H1 (cell line): Measurements from ENCODE around the gene TRIM10. TPM values are rescaled to one million over a fixed set of nuclear protein-coding genes. Genes with fewer than 3 reads are reported as not detected.

Source experiments
- ASH2L ChIP-seq: fragments of 200-600, 300-600 bp; sonication (generic); IDR thresholded peaks from one replicate; pipeline ENCODE4 v1.7.1; 2017; ENCODE audit warnings: low read length
- ATF2 ChIP-seq: IDR thresholded peaks from 2 replicates; pipeline ENCODE4 v1.6.1; 2012; ENCODE audit warnings: low read length, inconsistent platforms
- CREB1 ChIP-seq: IDR thresholded peaks from 2 replicates; pipeline ENCODE4 v1.6.1; 2012; ENCODE audit warnings: inconsistent platforms
- E2F6 ChIP-seq: IDR thresholded peaks from 2 replicates; pipeline ENCODE4 v1.6.1; 2012; ENCODE audit warnings: inconsistent platforms
- EZH2 ChIP-seq: fragments of 200-600 bp; sonication (generic); IDR thresholded peaks from 2 replicates; pipeline ENCODE4 v1.7.1; 2012; ENCODE audit warnings: low read depth, mild to moderate bottlenecking, moderate library complexity, low read length, inconsistent platforms; ENCODE audit not compliant: severe bottlenecking
- GTF2F1 ChIP-seq: IDR thresholded peaks from 2 replicates; pipeline ENCODE4 v1.6.1; 2012; ENCODE audit warnings: low read depth, low read length, improper control_type of control experiment, borderline replicate concordance
- JUND ChIP-seq: IDR thresholded peaks from 2 replicates; pipeline ENCODE4 v1.6.1; 2011; ENCODE audit warnings: mild to moderate bottlenecking, improper control_type of control experiment, low read length
- MAFK ChIP-seq: IDR thresholded peaks from 2 replicates; pipeline ENCODE4 v1.6.1; 2012; ENCODE audit warnings: low read depth, mild to moderate bottlenecking, improper control_type of control experiment, low read length
- MAX ChIP-seq: IDR thresholded peaks from 2 replicates; pipeline ENCODE4 v1.6.1; 2012; ENCODE audit warnings: inconsistent platforms
- NANOG ChIP-seq: IDR thresholded peaks from 2 replicates; pipeline ENCODE4 v1.6.1; 2011; ENCODE audit warnings: low read length, low read depth, mild to moderate bottlenecking, inconsistent platforms; ENCODE audit not compliant: insufficient read depth, poor library complexity, severe bottlenecking
- NRF1 ChIP-seq: IDR thresholded peaks from 2 replicates; pipeline ENCODE4 v1.6.1; 2011; ENCODE audit warnings: mild to moderate bottlenecking, low read depth, low read length, improper control_type of control experiment
- POLR2A ChIP-seq, 2 experiments: IDR thresholded peaks; 1 replicate in 1 of 2; 2 replicates in 1 of 2; pipeline ENCODE4 v1.6.1; 2011; ENCODE audit warnings: low read depth in 2 of 2, low read length in 2 of 2, mild to moderate bottlenecking in 2 of 2; ENCODE audit errors: control extremely low read depth in 1 of 2
- POLR2AphosphoS5 ChIP-seq: IDR thresholded peaks from 2 replicates; pipeline ENCODE4 v1.6.1; 2011; ENCODE audit warnings: low read depth, low read length
- RAD21 ChIP-seq, 2 experiments: IDR thresholded peaks in 1 of 2; conservative IDR thresholded peaks in 1 of 2; 2 replicates each; pipeline ENCODE4 v1.6.1; 2011; ENCODE audit warnings: low read depth in 2 of 2, low read length in 2 of 2, improper control_type of control experiment in 1 of 2, inconsistent platforms in 1 of 2, mild to moderate bottlenecking in 1 of 2, moderate library complexity in 1 of 2
- RBBP5 ChIP-seq: IDR thresholded peaks from 2 replicates; pipeline ENCODE4 v1.7.1; 2012; ENCODE audit warnings: low read depth, mild to moderate bottlenecking, inconsistent platforms, low read length, moderate library complexity, borderline replicate concordance
- SIN3A ChIP-seq, 2 experiments: IDR thresholded peaks in 1 of 2; conservative IDR thresholded peaks in 1 of 2; 2 replicates each; pipeline ENCODE4 v1.6.1; 2011 to 2012; ENCODE audit warnings: low read length in 2 of 2, improper control_type of control experiment in 1 of 2, low read depth in 1 of 2, mild to moderate bottlenecking in 1 of 2
- SIRT6 ChIP-seq: IDR thresholded peaks from one replicate; pipeline ENCODE4 v1.7.1; 2012; ENCODE audit warnings: low read length, inconsistent platforms
- SP1 ChIP-seq: IDR thresholded peaks from 2 replicates; pipeline ENCODE4 v1.6.1; 2011; ENCODE audit warnings: low read depth, low read length
- USF2 ChIP-seq: IDR thresholded peaks from 2 replicates; pipeline ENCODE4 v1.6.1; 2011; ENCODE audit warnings: low read length, improper control_type of control experiment
- polyA plus RNA-seq, 7 experiments: library from polyadenylated mRNA; depleted of rRNA in 3 of 7; stranded (reverse) in 5 of 7; unstranded in 2 of 7; fragments of >200 nt in 5 of 7; fragments of 200-250 nt in 2 of 7; gene quantifications; 1 replicate in 5 of 7; 2 replicates in 1 of 7; 4 replicates in 1 of 7; pipeline versions ENCODE4 v1.2.1 to v1.2.3, GENCODE V29; 2011 to 2013; ENCODE audit warnings: missing spikeins in 2 of 7, mixed read lengths in 2 of 7
- total RNA-seq: library from RNA; stranded (reverse); fragmentation: NEBNext Ultra II Directional; extraction: Animal tissue kit (Norgen Biotek cat#: 25700); gene quantifications from 2 replicates; pipeline ENCODE4 v1.2.1, GENCODE V29; 2021

The TRIM10 gene
- total and polyA plus RNA-seq, 2 of the 8 experiments (the other 6 are each of a cell fraction or from before 2014, with no cell fraction given) = 0.06 TPM; not detected in 1

GRCh38 chr6:30130887-30131862, 29.8 kb downstream of the TRIM10 start (continued):
- TF ChIP-seq ASH2L (no peak), MAFK (no peak), CREB1 (0 out of 2 replicates have a peak, but pooled peaks have one; percentile 18), USF2 (no peak), POLR2AphosphoS5 (no peak), RAD21 (IDR thresholded peaks at IDR 0.05 in 1 of 2, conservative IDR thresholded peaks at IDR 0.05 in 1 of 2; ENCODE audit: low read depth in 2 of 2, low read length in 2 of 2) (peak; percentile 79 to 84), NRF1 (no peak), MAX (no peak), ATF2 (no peak), JUND (0 out of 2 replicates have a peak, but pooled peaks have one; percentile 12), GTF2F1 (no peak), EZH2 (no peak), SP1 (no peak), E2F6 (no peak), POLR2A (IDR thresholded peaks at IDR 0.05; ENCODE audit: control extremely low read depth in 1 of 2, low read depth in 2 of 2, low read length in 2 of 2) (no peak), NANOG (no peak), SIRT6 (no peak), RBBP5 (no peak), SIN3A (conservative IDR thresholded peaks at IDR 0.05 in 1 of 2, IDR thresholded peaks at IDR 0.05 in 1 of 2; ENCODE audit: low read depth in 1 of 2, low read length in 2 of 2) (0 out of 4 replicates have a peak, but pooled peaks of 1 of the 2 experiments have one; percentile 21)
- TF ChIP-seq, all 59 proteins: peak for 6
